Testis (tissue), 2 donors: ENCODE measurements around the gene MRPL53.

Experiments used
- POLR2A ChIP-seq: fragments of 450-650 bp; IDR thresholded peaks from one replicate; pipeline ENCODE4 v1.6.1; 2017; ENCODE audit warnings: antibody characterized with exemption, mild to moderate bottlenecking, moderate library complexity
- TF ChIP-seq, protein P1 (sequence below), 3 experiments: fragments of 450-650 bp in 2 of 3; fragments of 200-600 bp in 1 of 3; sonication (generic) in 1 of 3; IDR thresholded peaks; one replicate each; pipeline ENCODE4 v1.5.1; 2016 to 2019; ENCODE audit warnings: antibody characterized with exemption in 3 of 3, mild to moderate bottlenecking in 2 of 3, moderate library complexity in 1 of 3

DNA sequence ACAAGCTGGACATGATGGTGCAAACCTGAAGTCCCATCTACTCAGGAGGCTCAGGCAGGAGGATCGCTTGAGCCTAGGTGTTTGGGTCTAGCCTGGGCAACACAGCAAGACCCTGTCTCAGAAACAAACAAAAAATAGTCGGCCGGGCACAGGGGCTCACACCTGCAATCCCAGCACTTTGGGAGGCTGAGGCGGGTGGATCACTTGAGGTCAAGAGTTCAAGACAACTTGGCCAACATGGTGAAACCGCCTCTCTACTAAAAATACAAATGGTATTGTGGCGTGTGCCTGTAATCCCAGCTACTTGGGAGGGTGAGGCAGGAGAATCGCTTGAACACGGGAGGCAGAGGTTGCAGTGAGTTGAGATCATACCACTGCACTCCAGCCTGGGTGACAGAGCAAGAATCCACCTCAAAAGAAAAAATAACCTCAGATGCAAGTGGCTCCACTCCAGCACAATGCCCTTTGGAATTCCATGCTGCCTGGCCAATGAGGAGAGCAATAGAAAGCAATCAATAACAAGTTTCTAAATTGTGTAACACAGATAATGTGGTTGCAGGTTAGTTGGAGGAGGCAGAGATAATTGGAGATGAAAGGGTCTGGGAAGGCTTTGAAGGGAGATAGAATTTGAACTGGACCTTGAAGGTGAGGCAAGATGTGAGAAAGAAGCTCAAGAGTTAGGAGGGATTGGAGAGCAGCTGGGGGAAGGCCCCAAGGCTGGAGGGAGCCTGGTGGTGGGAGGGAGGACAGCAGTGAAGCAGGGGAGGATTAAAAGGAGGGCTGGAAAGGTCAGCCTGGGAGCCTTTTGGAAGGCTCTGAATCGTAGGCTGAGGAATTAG is 16.4 kb upstream of the MRPL53 start:
- TF ChIP-seq, protein P1, sequence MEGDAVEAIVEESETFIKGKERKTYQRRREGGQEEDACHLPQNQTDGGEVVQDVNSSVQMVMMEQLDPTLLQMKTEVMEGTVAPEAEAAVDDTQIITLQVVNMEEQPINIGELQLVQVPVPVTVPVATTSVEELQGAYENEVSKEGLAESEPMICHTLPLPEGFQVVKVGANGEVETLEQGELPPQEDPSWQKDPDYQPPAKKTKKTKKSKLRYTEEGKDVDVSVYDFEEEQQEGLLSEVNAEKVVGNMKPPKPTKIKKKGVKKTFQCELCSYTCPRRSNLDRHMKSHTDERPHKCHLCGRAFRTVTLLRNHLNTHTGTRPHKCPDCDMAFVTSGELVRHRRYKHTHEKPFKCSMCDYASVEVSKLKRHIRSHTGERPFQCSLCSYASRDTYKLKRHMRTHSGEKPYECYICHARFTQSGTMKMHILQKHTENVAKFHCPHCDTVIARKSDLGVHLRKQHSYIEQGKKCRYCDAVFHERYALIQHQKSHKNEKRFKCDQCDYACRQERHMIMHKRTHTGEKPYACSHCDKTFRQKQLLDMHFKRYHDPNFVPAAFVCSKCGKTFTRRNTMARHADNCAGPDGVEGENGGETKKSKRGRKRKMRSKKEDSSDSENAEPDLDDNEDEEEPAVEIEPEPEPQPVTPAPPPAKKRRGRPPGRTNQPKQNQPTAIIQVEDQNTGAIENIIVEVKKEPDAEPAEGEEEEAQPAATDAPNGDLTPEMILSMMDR (IDR thresholded peaks at IDR 0.05): no peak
- TF ChIP-seq POLR2A: no peak
